WTC11 (cell line): ENCODE results near the gene STK10. TPM values are rescaled to one million over a fixed set of nuclear protein-coding genes. Genes with fewer than 3 reads are reported as not detected.

Experiments used
- ATAC-seq: fragments of 200-7000 bp; cut with Tn5 transposase; 2 replicates; pipeline ENCODE4 v1.10.0; 2021; ENCODE audit warnings: mild to moderate bottlenecking, moderate library complexity
- CTCF ChIA-PET: fragments of 300-600 bp; sonication (Branson Sonifier 250); formaldehyde crosslinking; loops from one replicate; lab custom pipeline; 2021; ENCODE audit warnings: antibody characterized with exemption; lab: Charles Lee
- POLR2A ChIA-PET: fragments of 350-600 bp; sonication (Branson Sonifier 250); formaldehyde crosslinking; loops from one replicate; lab custom pipeline; 2021; ENCODE audit warnings: antibody characterized with exemption; lab: Charles Lee
- DNase-seq: peaks from one replicate; pipeline ENCODE4 v3.0.0; 2021; ENCODE audit warnings: low spot score
- H3K27ac Mint-ChIP-seq: 2 replicates; pipeline ENCODE4 v1.8.0; 2021; ENCODE audit warnings: mixed read lengths
- H3K27me3 Mint-ChIP-seq: 2 replicates; pipeline ENCODE4 v1.8.0; 2021; ENCODE audit warnings: low read depth, mild to moderate bottlenecking, moderate library complexity, mixed read lengths
- H3K36me3 Mint-ChIP-seq: 2 replicates; pipeline ENCODE4 v1.8.0; 2021; ENCODE audit warnings: mixed read lengths
- H3K4me1 Mint-ChIP-seq: 2 replicates; pipeline ENCODE4 v1.8.0; 2022; ENCODE audit warnings: mixed read lengths
- H3K4me3 Mint-ChIP-seq: 2 replicates; pipeline ENCODE4 v1.8.0; 2021; ENCODE audit warnings: mild to moderate bottlenecking, moderate library complexity, mixed read lengths
- H3K9me3 Mint-ChIP-seq: 2 replicates; pipeline ENCODE4 v1.8.0; 2021; ENCODE audit warnings: mixed read lengths
- ESRRA ChIP-seq: sonication (generic); formaldehyde crosslinking; IDR thresholded peaks from 2 replicates; pipeline ENCODE4 v1.8.1; 2022; ENCODE audit warnings: mild to moderate bottlenecking, missing genetic modification reagents, borderline replicate concordance
- FOXJ3 ChIP-seq: sonication (generic); formaldehyde crosslinking; IDR thresholded peaks from 2 replicates; pipeline ENCODE4 v1.9.0; 2021; ENCODE audit warnings: missing genetic modification reagents, mild to moderate bottlenecking, borderline replicate concordance
- HMGA2 ChIP-seq: fragments of 250-450 bp; sonication (Bioruptor Pico); IDR thresholded peaks from 2 replicates; pipeline ENCODE4 v1.4.0; 2021; ENCODE audit warnings: mild to moderate bottlenecking, moderate library complexity
- MXD4 ChIP-seq: fragments of 250-450 bp; sonication (Bioruptor Pico); IDR thresholded peaks from 2 replicates; pipeline ENCODE4 v1.8.0; 2021; ENCODE audit warnings: mild to moderate bottlenecking, moderate library complexity, borderline replicate concordance
- MYBL2 ChIP-seq: sonication (generic); formaldehyde crosslinking; IDR thresholded peaks from 2 replicates; pipeline ENCODE4 v1.8.1; 2023; ENCODE audit warnings: mild to moderate bottlenecking, moderate library complexity, missing genetic modification reagents
- NFATC4 ChIP-seq: fragments of 250-450 bp; sonication (Bioruptor Pico); IDR thresholded peaks from 2 replicates; pipeline ENCODE4 v1.9.0; 2021; ENCODE audit warnings: mild to moderate bottlenecking
- NFE2L1 ChIP-seq: sonication (generic); formaldehyde crosslinking; IDR thresholded peaks from 2 replicates; pipeline ENCODE4 v1.8.1; 2023; ENCODE audit warnings: missing genetic modification reagents
- NR1H2 ChIP-seq: sonication (generic); formaldehyde crosslinking; IDR thresholded peaks from 2 replicates; pipeline ENCODE4 v1.9.0; 2021; ENCODE audit warnings: mild to moderate bottlenecking, moderate library complexity, missing genetic modification reagents
- NR2C2 ChIP-seq: sonication (generic); formaldehyde crosslinking; IDR thresholded peaks from 2 replicates; pipeline ENCODE4 v1.8.0; 2022; ENCODE audit warnings: mild to moderate bottlenecking, missing genetic modification reagents
- SMAD3 ChIP-seq: sonication (generic); formaldehyde crosslinking; IDR thresholded peaks from 2 replicates; pipeline ENCODE4 v1.8.0; 2022; ENCODE audit warnings: missing genetic modification reagents, mild to moderate bottlenecking, borderline replicate concordance
- SMAD4 ChIP-seq: sonication (generic); formaldehyde crosslinking; IDR thresholded peaks from 2 replicates; pipeline ENCODE4 v1.8.0; 2022; ENCODE audit warnings: mild to moderate bottlenecking, missing genetic modification reagents
- SOX15 ChIP-seq: fragments of 250-450 bp; sonication (Bioruptor Pico); IDR thresholded peaks from 2 replicates; pipeline ENCODE4 v1.9.0; 2021; ENCODE audit warnings: mild to moderate bottlenecking
- TCF7 ChIP-seq: sonication (generic); formaldehyde crosslinking; IDR thresholded peaks from 2 replicates; pipeline ENCODE4 v1.8.0; 2022; ENCODE audit warnings: mild to moderate bottlenecking, low read depth, missing genetic modification reagents, moderate library complexity
- TP53 ChIP-seq: sonication (generic); formaldehyde crosslinking; IDR thresholded peaks from 2 replicates; pipeline ENCODE4 v1.8.1; 2023; ENCODE audit warnings: mild to moderate bottlenecking, missing genetic modification reagents
- USF1 ChIP-seq: sonication (generic); formaldehyde crosslinking; IDR thresholded peaks from 2 replicates; pipeline ENCODE4 v1.8.0; 2022; ENCODE audit warnings: mild to moderate bottlenecking, missing genetic modification reagents
- ZNF232 ChIP-seq: sonication (generic); formaldehyde crosslinking; IDR thresholded peaks from 2 replicates; pipeline ENCODE4 v1.8.0; 2022; ENCODE audit warnings: mild to moderate bottlenecking, missing genetic modification reagents
- ZNF317 ChIP-seq: sonication (generic); formaldehyde crosslinking; IDR thresholded peaks from 2 replicates; pipeline ENCODE4 v1.8.1; 2023; ENCODE audit warnings: low read depth, mild to moderate bottlenecking, moderate library complexity, missing genetic modification reagents, borderline replicate concordance
- ZSCAN18 ChIP-seq: fragments of 250-450 bp; sonication (Bioruptor Pico); IDR thresholded peaks from 2 replicates; pipeline ENCODE4 v2.1.2; 2022; ENCODE audit warnings: mild to moderate bottlenecking, moderate library complexity
- total RNA-seq: library from RNA; stranded (reverse); gene quantifications from 3 replicates; pipeline ENCODE4 v1.2.3, GENCODE V29; 2021
- TF ChIP-seq, protein P1 (sequence below): sonication (generic); formaldehyde crosslinking; IDR thresholded peaks from 2 replicates; pipeline ENCODE4 v1.8.0; 2022; ENCODE audit warnings: mild to moderate bottlenecking, missing genetic modification reagents
- TF ChIP-seq, protein P2 (sequence below): sonication (generic); formaldehyde crosslinking; IDR thresholded peaks from 2 replicates; pipeline ENCODE4 v1.8.0; 2023; ENCODE audit warnings: missing genetic modification reagents, mild to moderate bottlenecking, borderline replicate concordance
- TF ChIP-seq, protein P3 (sequence below): fragments of 200-600 bp; IDR thresholded peaks from 2 replicates; pipeline ENCODE4 v1.8.0; 2022; ENCODE audit warnings: antibody characterized with exemption

The STK10 gene
- total RNA-seq, 1 experiment from 2014 or later = 20.5 TPM

DNA sequence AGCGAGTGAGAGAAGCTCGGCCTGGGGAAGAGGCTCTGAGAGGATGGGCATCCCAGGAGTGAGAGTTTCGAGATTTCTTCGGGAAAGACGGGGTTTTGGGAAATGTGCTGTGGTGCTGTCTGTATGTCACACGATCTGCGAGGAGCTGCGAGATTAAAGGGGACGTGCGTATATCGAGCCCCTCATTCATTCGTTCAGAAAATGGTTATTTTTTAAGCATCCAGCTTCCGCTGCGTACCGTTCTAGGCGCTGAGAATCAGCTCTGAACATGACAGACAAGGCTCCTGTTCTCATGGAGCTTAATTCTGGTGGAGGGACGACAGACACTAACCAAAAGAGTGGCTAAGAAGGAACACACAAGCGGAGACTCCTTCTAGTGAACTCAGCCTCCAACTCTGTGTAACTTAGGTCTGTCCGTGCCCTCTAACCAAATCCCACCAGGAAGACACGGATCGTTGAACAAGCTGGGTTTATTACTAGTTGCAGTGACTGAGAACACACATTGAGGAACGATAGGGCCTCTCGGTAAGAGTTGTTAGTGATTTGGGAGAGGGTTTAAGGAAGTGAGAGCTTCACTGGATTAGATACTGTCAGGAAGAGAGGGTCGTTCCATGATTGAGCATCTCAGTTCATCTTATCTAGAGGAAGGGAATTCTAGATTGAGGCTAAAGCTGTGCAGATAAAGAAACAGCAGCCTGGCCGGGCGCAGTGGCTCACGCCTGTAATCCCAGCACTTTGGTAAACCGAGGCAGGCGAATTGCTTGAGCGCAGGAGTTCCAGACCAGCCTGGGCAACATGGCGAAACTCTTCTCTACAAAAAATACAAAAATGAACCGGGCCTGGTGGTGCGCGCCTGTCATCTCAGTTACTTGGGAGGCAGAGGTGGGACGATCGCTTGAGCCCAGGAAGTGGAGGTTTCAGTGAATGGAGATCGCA is 180.6 kb downstream of the STK10 start:
- H3K4me1 Mint-ChIP-seq = peaks cover 59% of the 10 kb centered on the region
- H3K27ac Mint-ChIP-seq = peak overlapping the region; percentile 95
- H3K27me3 Mint-ChIP-seq = peaks cover 22% of the 10 kb centered on the region
- ChIA-PET CTCF (interaction anchor here (0.7 to 5.9 kb wide), 13 partner anchors 23 to 286 kb away, joined by 3 to 65 read pairs (median 6); partner anchors contain the start of gene STK10), POLR2A (interaction anchor here (0.7 to 1.3 kb wide), 6 partner anchors 10 to 54 kb away, joined by 3 to 6 read pairs (median 4); no protein-coding TSS in a partner anchor)
- DNase-seq = no peak
- H3K4me3 Mint-ChIP-seq = peak overlapping the region; percentile 93
- TF ChIP-seq, protein P1, sequence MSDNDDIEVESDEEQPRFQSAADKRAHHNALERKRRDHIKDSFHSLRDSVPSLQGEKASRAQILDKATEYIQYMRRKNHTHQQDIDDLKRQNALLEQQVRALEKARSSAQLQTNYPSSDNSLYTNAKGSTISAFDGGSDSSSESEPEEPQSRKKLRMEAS (CRISPR knock-in tag) = peak; percentile 60; the same call in 1 of the 2 replicates
- TF ChIP-seq NFATC4 (CRISPR knock-in tag) = no peak
- TF ChIP-seq, protein P2, sequence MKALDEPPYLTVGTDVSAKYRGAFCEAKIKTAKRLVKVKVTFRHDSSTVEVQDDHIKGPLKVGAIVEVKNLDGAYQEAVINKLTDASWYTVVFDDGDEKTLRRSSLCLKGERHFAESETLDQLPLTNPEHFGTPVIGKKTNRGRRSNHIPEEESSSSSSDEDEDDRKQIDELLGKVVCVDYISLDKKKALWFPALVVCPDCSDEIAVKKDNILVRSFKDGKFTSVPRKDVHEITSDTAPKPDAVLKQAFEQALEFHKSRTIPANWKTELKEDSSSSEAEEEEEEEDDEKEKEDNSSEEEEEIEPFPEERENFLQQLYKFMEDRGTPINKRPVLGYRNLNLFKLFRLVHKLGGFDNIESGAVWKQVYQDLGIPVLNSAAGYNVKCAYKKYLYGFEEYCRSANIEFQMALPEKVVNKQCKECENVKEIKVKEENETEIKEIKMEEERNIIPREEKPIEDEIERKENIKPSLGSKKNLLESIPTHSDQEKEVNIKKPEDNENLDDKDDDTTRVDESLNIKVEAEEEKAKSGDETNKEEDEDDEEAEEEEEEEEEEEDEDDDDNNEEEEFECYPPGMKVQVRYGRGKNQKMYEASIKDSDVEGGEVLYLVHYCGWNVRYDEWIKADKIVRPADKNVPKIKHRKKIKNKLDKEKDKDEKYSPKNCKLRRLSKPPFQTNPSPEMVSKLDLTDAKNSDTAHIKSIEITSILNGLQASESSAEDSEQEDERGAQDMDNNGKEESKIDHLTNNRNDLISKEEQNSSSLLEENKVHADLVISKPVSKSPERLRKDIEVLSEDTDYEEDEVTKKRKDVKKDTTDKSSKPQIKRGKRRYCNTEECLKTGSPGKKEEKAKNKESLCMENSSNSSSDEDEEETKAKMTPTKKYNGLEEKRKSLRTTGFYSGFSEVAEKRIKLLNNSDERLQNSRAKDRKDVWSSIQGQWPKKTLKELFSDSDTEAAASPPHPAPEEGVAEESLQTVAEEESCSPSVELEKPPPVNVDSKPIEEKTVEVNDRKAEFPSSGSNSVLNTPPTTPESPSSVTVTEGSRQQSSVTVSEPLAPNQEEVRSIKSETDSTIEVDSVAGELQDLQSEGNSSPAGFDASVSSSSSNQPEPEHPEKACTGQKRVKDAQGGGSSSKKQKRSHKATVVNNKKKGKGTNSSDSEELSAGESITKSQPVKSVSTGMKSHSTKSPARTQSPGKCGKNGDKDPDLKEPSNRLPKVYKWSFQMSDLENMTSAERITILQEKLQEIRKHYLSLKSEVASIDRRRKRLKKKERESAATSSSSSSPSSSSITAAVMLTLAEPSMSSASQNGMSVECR = peak; percentile 51; the same call in 1 of the 2 replicates
- TF ChIP-seq USF1 (CRISPR knock-in tag) = peak; percentile 3; the same call in 1 of the 2 replicates
- no peaks in the 10 kb centered on the region for H3K36me3 Mint-ChIP-seq
- no peak for ATAC-seq
- H3K9me3 Mint-ChIP-seq = no peaks in the 10 kb centered on the region

- ATAC-seq (peak; percentile 82), DNase-seq (peak; percentile 96)
- POLR2A ChIA-PET = interaction anchor here (0.5 to 1.3 kb wide), 12 partner anchors 9 to 749 kb away, joined by 3 to 6 read pairs (median 4); no protein-coding TSS in a partner anchor
- Mint-ChIP-seq H3K36me3 (no peaks in the 10 kb centered on the region), H3K4me3 (peak within 1 kb of the TSS; percentile 93), H3K27ac (peak within 1 kb of the TSS; percentile 95), H3K27me3 (peaks cover 16% of the 10 kb centered on the region), H3K4me1 (peaks cover 68% of the 10 kb centered on the region), H3K9me3 (no peaks in the 10 kb centered on the region)
- CTCF ChIA-PET = interaction anchor here (0.9 to 5.9 kb wide), 15 partner anchors 22 to 588 kb away, joined by 3 to 65 read pairs (median 6); partner anchors contain the start of genes FGF18 and STK10
- TF ChIP-seq SMAD3 (no peak), FOXJ3 (CRISPR knock-in tag) (no peak), ZNF317 (CRISPR knock-in tag) (0 out of 2 replicates have a peak, but pooled peaks have one; percentile 6), SOX15 (no peak), ZNF232 (CRISPR knock-in tag) (0 out of 2 replicates have a peak, but pooled peaks have one; percentile 38), NFE2L1 (CRISPR knock-in tag) (peak; percentile 52; the same call in 1 of the 2 replicates), NR2C2 (CRISPR knock-in tag) (no peak; the same call in 1 of the 2 replicates), ESRRA (CRISPR knock-in tag) (0 out of 2 replicates have a peak, but pooled peaks have one; percentile 40), ZSCAN18 (CRISPR knock-in tag) (no peak), HMGA2 (CRISPR knock-in tag) (no peak), MYBL2 (CRISPR knock-in tag) (peak; percentile 69; the same call in 1 of the 2 replicates), SMAD4 (no peak), NR1H2 (CRISPR knock-in tag) (no peak), TCF7 (no peak), TP53 (no peak), MXD4 (no peak)
- TF ChIP-seq, protein P3, sequence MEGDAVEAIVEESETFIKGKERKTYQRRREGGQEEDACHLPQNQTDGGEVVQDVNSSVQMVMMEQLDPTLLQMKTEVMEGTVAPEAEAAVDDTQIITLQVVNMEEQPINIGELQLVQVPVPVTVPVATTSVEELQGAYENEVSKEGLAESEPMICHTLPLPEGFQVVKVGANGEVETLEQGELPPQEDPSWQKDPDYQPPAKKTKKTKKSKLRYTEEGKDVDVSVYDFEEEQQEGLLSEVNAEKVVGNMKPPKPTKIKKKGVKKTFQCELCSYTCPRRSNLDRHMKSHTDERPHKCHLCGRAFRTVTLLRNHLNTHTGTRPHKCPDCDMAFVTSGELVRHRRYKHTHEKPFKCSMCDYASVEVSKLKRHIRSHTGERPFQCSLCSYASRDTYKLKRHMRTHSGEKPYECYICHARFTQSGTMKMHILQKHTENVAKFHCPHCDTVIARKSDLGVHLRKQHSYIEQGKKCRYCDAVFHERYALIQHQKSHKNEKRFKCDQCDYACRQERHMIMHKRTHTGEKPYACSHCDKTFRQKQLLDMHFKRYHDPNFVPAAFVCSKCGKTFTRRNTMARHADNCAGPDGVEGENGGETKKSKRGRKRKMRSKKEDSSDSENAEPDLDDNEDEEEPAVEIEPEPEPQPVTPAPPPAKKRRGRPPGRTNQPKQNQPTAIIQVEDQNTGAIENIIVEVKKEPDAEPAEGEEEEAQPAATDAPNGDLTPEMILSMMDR = no peak
Measured at GRCh38 chr5:172006321-172007174, 181.5 kb downstream of the STK10 start, which contains the start of gene FBXW11. Gene FBXW11 (minus strand): TSS chr5:172006638. CDS start chr5:172006502, 136 bp downstream.
